Stimulated activated CD4-positive, alpha-beta T cell treated with anti-CD3 and anti-CD28 coated beads, TNF-alpha, amount 100 ng/mL, for 48 hours (primary cell): ENCODE measurements around the gene SULT1C2.
"Not testable (repeated sequence)": the region's sequence is repeated elsewhere in the genome, so short reads cannot be mapped to it uniquely, and the experiment has no call there.

ENCODE experiments used
- DNase-seq, 3 donors: peaks; one replicate each; pipeline ENCODE4 v3.0.0-alpha.2; 2020; ENCODE audit warnings: low read depth in 3 of 3

Gene SULT1C2

DNA sequence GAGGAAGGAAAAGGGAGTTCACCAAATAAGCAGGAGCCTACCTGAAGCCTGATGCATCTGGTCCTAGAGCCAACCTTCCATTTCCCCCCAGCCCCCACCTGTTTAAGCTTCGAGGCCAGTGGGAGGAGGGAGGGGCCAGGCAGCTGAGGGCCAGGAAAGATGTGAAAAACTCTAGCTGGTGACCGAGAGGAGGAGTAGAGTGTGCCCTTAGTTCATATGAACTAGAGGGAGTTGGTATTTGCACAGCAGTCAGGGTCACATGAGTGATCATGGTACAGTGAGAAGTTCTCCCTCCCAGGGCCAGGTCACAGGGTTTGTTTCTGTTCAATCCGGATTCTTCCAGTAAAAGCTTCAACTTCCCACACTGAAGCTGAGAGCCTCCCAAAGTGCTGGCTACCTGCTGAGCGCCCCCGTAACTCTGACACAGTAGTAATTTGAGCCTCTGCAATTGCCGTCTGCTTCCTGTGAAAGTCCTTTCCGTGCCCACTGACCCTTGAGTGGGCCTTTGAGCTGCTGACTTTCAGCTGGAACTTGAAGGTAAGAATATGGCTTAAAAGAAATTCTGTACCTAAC lies at the start of gene SULT1C2:
Gene SULT1C2 (plus strand): TSS at position 362 of the 573 bp plus-strand sequence. CDS start 4,773 bp downstream, outside the sequence.
- no peak for DNase-seq

DNA sequence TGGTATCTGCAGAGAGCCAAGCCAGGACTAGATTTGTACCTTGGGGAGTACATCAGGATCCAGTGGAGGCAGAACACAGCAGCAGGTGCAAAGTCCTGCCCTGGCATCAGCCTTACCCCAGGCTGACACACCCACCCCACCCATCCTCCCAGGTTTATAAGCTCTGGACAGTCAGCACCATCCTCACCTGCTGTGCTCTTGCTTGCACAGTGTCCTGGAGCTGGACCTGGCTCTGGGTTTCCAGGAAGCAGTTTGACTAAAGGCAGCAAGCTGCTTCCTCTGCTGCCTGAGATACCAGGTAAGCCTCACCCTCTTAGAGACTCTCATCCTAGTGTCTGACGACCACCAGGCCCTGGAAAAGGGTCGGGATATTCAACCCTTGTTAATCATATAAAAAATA lies 48.9 kb upstream of the SULT1C2 start, which contains the start of gene SULT1C3:
Gene SULT1C3 (plus strand): TSS at position 183 of the 400 bp plus-strand sequence. CDS start 7,227 bp downstream, outside the sequence.
- no peak for DNase-seq

DNA sequence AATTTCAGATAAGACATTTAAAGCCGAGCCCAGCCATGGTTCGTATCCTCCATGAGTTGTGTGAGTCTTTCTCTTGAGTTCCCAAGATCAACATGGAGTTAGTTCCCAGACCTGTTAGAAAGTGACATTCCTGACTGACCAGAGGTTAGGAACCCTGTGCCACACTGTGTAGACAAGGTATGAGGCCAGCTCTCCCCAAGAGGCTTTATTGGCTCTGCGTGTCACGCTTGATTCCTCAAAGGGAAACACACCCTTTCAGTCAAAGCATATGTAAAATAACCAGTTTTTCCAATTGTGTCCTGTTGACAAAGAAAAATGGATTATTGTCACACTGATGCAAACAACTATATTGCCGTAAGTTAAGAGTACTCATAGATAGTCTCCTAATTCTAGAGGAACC lies 47.7 kb upstream of the SULT1C2 start:
- no peak for DNase-seq

DNA sequence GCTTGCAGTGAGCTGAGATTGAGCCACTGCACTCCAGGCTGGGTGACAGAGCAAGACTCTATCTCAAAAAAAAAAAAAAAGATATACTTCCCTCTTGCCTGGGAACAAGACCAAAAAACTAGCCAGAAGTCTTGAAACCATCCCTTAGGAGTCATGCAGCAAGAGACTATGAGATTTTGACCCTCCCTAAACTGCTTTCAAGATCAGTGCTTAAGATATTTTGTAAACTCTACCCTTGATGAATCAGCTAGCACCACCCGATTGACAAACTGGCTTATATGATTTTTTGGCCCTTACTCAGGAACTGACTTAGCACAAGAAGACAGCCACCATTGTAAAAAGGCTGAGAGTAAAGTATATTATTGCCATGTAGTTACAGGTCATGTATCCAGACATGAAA lies 45.1 kb upstream of the SULT1C2 start:
- DNase-seq: no peak

DNA sequence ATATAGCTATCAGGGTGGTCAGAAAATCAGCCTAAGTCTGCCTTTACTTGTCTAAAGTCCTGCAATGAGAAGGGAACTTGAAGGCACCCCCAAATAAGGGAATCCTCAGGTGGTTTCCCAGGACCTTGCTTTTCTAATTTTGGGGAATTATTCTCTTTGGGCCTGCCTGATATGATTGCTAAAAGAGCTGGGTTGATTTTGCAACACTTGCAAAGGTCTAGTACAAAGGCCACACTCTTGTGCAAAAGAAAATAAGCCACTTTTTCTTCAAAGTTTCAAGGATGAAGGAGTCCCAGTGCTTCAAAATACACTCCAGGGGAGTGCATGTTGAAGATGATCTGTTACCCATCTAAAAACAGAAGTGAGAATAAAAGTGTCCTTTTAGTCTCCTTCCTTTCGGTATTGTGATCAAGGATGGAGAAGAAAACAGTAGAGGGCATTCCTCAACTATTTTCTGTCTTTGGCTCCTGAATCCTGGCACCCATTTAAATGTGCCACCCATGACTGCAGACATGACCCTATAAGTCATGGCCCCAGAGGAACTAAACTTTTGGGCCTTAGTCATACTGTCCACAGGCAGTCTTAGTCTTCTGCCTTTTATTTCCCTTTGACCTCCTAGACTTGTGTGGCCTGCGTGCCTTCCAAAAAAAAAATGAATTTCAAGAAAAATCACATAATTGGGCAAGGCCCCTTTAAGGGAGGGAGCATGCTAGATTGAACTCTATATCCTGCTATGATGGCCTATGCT lies 43.9 kb upstream of the SULT1C2 start:
- DNase-seq: no peak

DNA sequence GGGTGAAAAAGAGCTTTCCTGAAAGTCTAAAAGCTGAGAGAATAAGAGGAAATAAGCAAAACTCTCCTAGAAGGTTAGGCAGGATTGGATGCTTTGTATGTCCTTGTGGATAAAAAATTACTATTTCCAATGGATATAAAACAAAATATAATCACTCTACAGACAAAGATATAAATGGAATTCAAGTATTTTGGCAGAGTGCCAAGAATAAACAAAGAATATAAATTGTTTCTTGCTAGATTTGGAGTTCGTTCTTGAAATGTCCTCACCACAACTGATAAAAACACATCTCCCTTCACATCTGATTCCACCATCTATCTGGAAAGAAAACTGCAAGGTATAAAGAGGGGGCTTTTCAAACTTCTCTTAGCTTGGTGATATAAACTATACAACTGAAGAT lies 35.6 kb upstream of the SULT1C2 start:
- no peak for DNase-seq

DNA sequence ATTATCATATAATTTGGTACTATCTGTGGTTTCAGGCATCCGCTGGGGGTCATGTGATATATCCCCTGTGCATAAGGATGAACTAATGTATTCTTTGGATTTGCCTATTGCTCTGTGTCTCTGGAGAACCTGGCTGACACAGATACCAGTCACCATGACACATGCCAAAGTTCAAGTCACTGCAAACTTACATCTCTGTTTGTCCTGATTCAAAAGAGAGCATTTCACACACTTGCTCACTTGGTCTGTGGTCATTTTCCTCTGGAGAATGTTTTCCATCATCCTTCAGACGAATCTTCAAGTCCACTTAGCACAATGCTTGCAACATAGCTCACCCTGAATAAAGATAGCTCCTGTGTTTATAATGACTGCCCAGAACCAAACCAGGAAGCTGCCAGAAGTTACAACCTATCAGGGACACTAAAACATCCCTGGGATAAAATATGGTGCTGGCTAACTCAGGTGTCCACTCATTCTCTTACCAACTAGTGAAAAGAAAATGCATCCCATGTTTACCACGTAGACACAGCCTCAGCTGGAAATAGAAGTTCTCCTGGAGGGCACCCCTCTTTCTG lies 30.9 kb upstream of the SULT1C2 start:
- DNase-seq: no peak

DNA sequence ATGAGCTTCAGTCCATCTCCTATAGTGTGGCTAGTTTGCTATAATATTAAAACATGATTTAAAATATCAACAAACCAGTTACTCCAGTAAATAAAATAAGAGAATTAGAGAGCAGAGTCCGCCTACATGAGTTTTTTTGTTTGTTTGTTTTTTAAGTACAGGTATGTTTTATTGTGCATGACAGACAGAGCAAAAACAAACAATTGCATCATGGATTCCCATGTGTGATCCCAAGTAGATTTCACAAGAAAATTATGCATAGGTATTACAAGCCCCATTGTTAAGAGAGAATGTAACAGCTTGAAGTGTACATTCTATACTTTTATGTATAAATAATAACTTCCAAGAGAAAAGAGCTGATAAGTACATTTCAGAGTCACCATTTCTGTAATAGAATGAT lies 27.9 kb upstream of the SULT1C2 start:
- no peak for DNase-seq

DNA sequence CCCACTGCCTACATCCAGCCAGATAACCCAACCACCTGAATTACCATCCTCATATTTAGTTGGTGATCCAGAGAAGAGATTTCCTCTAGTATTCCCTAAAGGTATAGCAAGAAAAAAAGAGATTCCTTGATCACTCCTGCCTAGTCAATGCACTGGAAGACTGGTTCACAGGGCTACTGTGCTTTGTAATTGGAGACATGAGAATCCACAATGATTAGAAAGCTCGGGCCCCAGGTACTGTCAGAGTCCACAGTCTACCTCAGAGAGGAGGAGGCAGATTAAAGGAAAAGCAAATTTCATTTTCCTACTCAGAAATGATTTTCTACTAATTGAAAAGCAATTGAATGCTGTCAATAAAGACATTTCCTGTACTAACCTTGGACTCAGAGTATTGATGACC lies 26.7 kb upstream of the SULT1C2 start:
- DNase-seq: no peak

DNA sequence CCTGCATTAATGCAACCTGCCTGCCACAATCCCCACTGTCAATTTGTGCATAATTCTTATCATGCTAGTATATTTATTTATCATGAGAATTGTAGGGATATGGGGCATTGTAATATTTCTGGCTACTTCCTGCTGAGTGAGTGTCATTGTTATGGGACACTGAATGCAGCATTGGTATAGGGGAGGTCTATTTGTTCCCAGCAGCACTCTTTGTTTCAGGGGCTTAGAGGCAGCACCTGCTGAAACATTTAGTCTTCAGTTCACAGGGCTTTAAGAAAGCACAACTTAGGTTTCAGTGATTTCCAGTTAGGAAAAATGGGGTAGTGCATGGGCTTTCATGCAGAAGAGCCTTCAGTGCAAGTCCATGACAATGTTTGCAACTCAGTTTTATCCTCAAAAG lies 25.3 kb upstream of the SULT1C2 start:
- no peak for DNase-seq

DNA sequence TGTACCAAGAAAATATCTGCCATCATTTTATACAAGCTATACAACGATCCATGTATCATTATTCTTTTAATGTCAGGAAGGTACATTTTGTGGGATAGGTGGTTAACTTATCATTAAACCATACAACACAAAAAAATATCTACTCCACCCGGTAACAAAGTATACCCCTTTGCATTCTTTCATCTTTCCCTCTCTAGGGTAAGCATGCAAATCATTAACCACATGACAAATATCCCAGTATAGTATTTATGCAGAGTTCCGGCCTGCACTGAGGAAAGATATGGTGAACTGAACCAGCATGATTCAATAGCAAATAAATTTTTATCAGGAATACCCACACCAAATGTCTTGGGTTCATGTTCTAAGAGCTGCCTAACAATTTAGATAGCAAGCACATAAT lies 22.5 kb upstream of the SULT1C2 start:
- DNase-seq: no peak

DNA sequence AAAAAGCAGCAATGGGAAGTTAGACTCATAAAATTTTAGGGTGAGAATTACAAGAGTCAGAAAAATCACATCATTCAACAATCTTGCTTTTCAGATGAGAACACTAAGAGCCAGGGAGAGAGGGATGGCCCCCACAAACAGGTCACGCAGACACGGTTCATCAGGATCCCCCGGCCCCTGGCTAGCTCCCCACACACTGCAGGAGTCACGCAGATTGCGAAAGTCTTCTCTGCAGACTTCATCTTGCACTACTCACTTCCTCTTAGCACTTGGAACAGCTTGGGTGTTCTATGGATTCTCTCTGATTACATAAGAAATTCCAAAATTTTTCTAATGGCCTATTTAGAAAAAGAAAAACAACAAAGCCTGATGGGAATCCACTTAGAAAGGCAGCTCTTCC lies 21.6 kb upstream of the SULT1C2 start:
- no peak for DNase-seq

DNA sequence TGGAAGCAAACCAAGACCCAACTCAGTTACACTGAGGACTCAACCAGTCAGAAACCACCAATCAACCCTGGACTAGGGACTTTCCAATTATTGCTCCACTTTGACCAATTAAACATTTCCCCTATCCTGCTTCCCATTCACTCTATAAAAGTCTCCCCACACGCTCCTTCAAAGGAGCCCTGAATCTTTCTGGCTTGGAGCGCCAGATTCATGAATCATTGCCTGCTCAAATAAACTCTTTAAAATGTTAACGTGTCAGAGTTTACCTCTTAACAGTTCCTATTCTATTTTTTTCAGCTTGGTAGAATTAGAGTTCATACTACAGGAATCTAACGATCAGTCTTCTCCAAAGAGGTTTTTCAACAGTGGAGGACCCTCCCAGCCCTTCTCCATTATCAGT lies 20.7 kb upstream of the SULT1C2 start:
- no peak for DNase-seq

DNA sequence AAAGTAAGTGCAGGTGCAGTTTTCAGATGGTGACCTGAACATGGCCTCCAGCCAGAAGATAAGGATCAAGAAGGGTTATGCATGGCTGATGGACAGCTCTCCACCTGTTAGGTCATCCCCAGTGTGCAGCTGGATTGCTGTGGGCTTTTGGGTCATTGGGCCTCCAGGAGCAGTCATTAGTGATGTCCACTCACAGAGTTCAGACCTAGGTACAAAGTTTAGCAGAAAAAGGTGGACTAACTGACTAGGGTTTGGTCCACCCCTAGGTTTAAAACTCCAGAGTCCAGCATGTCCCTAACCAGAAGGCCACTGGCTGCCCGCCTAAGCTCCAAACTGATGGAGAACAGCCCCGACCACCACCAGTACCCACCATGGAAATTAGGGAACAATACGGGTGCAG lies 18.3 kb upstream of the SULT1C2 start:
- no peak for DNase-seq

DNA sequence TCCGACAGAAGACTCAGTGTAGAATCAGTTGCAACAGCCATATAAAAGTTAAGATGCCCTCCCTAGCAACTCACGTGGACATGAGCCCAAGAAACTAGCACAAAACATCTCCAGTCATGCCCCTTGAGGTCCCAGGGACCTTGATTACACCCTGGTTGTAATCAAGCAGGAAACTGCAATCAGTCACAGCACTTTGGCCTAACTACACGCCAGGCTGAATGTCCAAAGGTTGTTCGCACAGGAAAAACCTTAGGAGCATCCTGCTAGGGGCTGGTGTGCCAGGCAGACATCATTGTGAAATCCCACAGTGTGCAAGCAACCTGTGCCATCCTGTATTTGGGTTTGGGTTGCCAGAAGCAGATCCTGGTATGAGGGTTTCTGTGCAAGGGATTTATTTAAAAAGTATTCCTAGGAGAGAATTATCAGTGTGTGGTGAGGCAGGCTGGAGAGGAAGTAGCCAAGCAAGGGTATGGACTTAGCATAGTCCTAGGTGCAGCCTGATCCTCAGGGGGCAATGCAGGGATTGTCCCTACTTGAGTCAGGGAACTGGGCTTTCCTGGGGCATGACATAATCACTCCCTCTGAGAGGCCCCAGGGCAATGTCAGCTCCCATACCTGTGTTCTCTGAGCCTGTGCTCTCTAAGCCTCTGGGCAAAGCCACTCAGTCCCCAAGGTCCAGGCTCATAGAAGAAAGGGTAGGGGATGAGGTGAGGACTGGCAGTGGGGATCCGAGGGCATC lies 17.8 kb upstream of the SULT1C2 start:
- no peak for DNase-seq

DNA sequence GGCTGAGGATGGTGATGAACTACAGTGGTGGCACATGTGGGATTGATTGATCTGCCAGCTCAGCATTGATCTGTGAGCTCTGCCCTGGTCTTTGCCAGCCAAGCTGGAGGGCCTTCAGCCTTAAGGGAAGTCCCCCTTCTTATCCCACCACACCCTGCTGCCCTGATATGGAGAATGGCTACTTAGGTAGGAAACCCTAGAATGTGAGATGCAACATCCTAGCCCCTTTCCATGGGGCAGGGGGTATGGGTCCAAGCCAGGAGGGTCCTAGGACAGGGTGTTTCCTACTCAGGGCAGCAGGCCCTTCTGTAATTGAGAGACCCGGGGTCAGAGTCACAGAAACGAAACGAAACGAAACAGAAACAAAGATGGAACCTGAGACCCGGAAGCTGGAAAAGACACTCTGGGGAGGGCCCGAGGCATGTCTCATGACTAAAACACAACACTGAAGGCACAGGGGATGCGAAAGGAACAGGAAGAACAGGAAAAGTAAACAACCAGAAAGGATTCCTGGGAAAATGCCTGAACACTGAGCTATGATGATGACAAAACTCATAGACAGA lies 16.9 kb upstream of the SULT1C2 start:
- no peak for DNase-seq

DNA sequence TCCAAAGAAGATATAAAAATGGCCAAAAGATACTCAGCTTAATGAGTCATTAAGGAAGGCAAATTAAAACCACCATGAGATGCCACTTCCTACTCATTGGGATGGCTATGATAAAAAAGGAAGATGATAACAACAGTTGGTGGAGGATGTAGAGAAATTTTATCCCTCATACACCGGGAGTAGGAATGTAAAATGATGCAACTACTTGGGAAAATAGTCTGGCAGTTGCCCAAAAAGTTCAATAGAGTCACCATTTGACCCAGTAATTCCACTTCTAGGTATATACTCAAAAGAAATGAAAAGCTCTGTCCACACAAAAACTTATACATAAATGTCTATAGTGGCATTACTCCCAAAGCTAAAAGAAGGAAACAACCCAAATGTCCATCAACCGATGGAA lies 10.1 kb upstream of the SULT1C2 start:
- DNase-seq: no peak

DNA sequence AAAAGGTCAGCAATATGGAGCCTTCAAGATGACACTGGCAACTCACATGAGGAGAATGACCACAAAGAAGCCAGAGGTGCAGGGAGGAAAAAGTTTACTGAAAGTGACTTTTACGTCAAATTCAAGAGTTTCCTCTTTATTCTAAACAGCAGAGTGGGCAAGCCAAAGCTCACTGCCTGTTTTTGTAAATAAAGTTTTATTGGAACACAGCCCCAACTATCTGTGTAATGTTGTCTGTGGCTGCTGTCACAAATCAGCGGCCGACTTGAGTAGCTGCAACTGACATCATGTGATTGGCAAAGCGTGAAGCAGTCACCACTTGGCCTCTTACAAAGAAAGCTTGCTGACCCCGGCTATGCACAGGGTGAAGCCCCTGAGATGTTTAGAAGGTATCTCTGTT lies 9.2 kb upstream of the SULT1C2 start:
- no peak for DNase-seq

DNA sequence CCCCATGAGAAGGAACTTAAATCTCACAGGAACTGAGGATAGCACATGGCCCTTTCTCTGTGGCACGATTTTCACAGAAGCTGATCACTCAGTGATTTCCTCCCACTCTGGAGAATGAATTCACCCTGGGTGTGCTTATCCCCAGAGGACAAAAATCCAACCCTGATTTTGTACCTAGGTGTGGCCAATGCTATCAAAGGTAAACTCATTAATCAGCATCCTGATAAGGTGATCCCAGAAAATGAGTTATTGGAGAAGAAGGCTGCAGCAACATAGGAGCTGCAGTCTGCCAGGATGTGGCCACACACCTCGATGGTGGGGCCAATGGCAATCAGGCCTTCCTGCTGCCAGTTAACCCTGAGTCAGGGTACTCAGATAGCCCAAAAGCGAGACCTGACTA lies 8.2 kb upstream of the SULT1C2 start:
- DNase-seq: no peak

DNA sequence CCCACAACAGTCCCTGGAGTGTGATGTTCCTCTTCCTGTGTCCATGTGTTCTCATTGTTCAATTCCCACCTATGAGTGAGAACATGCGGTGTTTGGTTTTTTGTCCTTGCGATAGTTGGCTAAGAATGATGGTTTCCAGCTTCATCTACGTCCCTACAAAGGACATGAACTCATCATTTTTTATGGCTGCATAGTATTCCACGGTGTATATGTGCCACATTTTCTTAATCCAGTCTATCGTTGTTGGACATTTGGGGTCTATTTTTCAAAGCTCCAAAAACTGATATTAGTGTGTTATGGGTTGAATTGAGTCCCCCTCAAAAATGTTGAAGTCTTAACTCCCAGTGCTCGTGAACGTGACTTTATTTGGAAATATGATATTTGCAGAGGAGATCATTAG lies 4.1 kb upstream of the SULT1C2 start:
- not testable (repeated sequence) for DNase-seq

DNA sequence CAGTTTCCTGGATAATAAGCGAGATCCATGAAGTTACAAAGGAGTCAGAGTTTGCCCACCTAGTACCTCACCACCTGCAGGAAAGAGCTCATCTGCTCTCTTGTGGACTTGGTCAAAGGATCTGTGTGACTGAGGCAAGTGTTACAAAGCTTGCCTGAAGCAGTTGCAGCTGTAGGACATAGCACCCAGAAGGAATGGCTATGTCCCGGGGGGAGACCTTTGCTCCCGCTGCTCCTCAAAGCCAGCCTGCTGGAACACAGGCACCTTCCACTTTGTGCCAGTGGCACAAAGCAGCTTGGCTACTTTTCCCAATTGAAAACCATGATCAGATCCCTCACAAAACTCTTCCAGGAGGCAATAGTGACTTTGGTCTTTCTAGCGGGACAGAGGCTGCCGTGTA lies 3.1 kb upstream of the SULT1C2 start:
- no peak for DNase-seq

DNA sequence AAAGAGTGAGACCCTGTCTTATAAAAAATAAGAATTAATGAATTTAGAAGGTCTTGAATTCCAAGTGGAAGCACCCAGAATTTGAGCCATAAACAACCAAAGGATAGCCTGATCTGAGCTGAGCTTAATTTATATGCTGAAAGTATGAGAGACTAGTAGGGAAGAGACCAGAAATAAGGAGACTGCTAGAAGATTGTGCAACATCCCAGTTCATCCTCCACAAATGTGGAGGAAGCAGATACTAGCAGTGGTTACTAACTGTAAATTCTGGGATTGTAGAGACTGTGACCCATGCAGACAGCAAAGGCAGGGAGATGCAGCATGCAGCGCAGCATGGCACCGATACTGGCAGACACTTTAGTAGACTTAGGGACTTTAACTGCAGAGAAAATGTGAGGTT lies 1.5 kb upstream of the SULT1C2 start:
- no peak for DNase-seq
